Endothelial cell (in vitro differentiated cells): Measurements from ENCODE around the gene CCN2. TPM values are rescaled to one million over a fixed set of nuclear protein-coding genes. Genes with fewer than 3 reads are reported as not detected.

Experiments used
- DNase-seq: peaks from one replicate; pipeline ENCODE4 v3.0.0; 2021; ENCODE audit warnings: low spot score
- H3K27ac Mint-ChIP-seq: one replicate; pipeline ENCODE4 v1.8.0; 2021; ENCODE audit warnings: mixed read lengths, inconsistent platforms; ENCODE audit not compliant: unreplicated experiment
- H3K27me3 Mint-ChIP-seq: one replicate; pipeline ENCODE4 v1.8.0; 2021; ENCODE audit warnings: mild to moderate bottlenecking, moderate library complexity, mixed read lengths, inconsistent platforms; ENCODE audit not compliant: unreplicated experiment
- H3K36me3 Mint-ChIP-seq: one replicate; pipeline ENCODE4 v1.8.0; 2021; ENCODE audit warnings: mild to moderate bottlenecking, low read depth, mixed read lengths, inconsistent platforms; ENCODE audit not compliant: unreplicated experiment
- H3K4me1 Mint-ChIP-seq: one replicate; pipeline ENCODE4 v1.8.0; 2021; ENCODE audit warnings: mild to moderate bottlenecking, mixed read lengths, inconsistent platforms; ENCODE audit not compliant: unreplicated experiment
- H3K4me3 Mint-ChIP-seq: one replicate; pipeline ENCODE4 v1.8.0; 2021; ENCODE audit warnings: mild to moderate bottlenecking, mixed read lengths, inconsistent platforms; ENCODE audit not compliant: unreplicated experiment
- H3K9me3 Mint-ChIP-seq: one replicate; pipeline ENCODE4 v1.8.0; 2021; ENCODE audit warnings: mixed read lengths, inconsistent platforms; ENCODE audit not compliant: unreplicated experiment
- total RNA-seq: library from RNA; stranded (reverse); fragmentation: NEBNext Ultra II Directional; extraction: Animal tissue kit (Norgen Biotek cat#: 25700); gene quantifications from one replicate; pipeline ENCODE4 v1.2.1, GENCODE V29; 2021; ENCODE audit not compliant: unreplicated experiment
- TF ChIP-seq, protein P1 (sequence below): fragments of 200-600 bp; sonication (generic); IDR thresholded peaks from one replicate; pipeline ENCODE4 v1.5.0; 2021; ENCODE audit warnings: antibody characterized with exemption; ENCODE audit not compliant: unreplicated experiment

CCN2 gene
- total RNA-seq, 1 donor from 2014 or later, result 12.0 TPM

DNA sequence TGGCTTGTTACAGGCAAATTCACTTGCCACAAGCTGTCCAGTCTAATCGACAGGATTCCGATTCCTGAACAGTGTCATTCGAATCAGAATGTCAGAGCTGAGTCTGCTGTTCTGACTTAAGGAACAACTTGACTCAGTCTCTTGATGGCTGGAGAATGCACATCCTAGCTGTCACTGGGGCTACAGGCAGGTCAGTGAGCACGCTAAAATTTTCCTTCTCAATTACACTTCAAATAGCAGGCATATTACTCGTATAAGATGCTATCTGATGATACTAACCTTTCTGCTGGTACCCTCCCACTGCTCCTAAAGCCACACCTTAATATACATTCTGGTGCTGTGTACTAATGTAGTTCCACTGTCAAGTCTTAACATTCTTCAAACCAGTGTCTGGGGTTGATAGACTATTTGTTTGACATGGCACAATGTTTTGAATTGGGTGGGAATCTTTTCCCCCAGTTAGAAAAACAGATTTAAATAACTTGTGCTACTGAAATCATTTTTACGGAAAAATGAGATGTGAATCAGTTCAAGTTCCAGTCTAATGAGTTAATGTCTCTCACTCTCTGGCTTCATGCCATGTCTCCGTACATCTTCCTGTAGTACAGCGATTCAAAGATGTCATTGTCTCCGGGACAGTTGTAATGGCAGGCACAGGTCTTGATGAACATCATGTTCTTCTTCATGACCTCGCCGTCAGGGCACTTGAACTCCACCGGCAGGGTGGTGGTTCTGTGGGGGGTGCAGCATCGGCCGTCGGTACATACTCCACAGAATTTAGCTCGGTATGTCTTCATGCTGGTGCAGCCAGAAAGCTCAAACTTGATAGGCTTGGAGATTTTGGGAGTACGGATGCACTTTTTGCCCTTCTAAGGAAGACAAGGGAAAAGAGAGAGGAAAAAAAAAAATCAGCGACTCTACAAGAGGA lies 2.2 kb downstream of the CCN2 start:
- Mint-ChIP-seq H3K27ac (no peak overlapping the region), H3K9me3 (no peaks in the 10 kb centered on the region), H3K4me3 (peak overlapping the region; percentile 90), H3K27me3 (peaks cover 16% of the 10 kb centered on the region), H3K36me3 (peaks cover 6% of the 10 kb centered on the region), H3K4me1 (peaks cover 23% of the 10 kb centered on the region)
- no peak for DNase-seq
- TF ChIP-seq, protein P1, sequence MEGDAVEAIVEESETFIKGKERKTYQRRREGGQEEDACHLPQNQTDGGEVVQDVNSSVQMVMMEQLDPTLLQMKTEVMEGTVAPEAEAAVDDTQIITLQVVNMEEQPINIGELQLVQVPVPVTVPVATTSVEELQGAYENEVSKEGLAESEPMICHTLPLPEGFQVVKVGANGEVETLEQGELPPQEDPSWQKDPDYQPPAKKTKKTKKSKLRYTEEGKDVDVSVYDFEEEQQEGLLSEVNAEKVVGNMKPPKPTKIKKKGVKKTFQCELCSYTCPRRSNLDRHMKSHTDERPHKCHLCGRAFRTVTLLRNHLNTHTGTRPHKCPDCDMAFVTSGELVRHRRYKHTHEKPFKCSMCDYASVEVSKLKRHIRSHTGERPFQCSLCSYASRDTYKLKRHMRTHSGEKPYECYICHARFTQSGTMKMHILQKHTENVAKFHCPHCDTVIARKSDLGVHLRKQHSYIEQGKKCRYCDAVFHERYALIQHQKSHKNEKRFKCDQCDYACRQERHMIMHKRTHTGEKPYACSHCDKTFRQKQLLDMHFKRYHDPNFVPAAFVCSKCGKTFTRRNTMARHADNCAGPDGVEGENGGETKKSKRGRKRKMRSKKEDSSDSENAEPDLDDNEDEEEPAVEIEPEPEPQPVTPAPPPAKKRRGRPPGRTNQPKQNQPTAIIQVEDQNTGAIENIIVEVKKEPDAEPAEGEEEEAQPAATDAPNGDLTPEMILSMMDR, result no peak

DNA sequence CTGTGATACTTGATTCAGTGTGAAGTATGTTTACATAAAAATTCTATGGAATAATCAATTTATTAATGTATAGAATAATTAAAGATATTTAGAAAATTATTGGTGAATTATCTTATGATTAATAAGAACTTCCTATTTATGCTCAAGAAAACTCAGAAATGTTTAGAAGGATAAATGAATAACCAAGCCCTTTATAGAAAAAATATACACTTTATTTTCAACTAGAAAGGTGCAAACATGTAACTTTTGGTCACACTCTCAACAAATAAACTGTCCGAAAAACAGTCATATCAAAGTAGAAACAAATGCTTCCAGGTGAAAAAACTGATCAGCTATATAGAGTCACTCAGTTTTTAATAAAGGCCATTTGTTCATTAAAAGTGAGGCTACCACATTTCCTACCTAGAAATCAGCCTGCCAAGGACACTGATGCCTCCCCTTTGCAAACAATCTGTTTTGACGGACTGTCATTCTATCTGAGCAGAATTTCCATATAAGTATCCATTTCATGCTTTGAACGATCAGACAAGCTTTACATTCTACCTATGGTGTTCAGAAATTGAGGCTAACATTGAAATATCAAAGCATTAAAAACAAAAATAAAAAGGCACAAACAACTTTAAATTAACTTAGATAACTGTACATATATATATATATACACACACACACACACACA lies 3.0 kb downstream of the CCN2 start:
- no peak overlapping the region for H3K4me3 Mint-ChIP-seq
- no peaks in the 10 kb centered on the region for H3K9me3 Mint-ChIP-seq
- peaks cover 21% of the 10 kb centered on the region for H3K4me1 Mint-ChIP-seq

DNA sequence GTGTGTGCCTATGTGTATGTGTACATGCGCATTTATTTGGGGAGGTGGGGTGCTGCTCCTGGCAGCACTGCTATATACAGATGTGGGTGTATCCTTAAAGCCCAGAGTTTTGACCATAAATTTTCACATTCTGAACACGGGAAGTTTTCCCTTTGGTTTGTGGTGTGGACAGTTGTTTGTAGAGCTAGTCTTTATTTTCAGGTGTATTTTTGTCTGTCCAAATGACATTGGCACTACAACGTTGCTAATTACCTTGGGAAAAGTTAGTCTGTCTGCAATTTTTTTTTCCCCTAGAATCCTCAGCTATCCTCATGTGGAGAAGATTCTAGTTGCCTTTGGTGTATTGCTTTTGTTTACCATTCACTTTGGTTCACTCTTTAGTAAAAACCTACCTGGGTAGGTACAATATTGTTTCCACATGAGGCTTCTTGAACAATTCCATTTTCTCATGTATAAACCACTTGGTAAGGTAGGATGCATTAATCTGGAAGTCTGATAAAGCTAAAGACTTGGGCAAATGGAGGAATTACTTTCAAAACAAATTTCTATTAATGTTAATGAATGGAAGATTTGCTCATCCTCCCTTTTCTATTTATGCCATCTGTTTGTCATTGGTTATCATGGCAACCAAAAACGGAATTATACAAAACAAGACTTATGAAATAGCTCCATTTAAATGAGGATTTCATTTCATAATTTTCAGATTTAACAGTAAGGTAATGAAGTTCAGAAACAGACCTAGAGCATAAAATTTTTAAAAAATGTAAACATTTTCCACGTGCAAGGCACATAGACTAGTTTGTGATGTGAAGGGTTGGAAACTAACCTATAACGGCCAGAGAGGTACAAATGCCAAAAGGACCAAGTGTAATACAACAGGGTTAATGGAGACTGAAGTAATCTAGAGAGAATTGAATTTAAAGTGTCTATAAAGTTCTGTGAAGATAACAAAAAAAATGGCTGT lies 3.9 kb downstream of the CCN2 start:
- peaks cover 6% of the 10 kb centered on the region for H3K36me3 Mint-ChIP-seq
- peaks cover 16% of the 10 kb centered on the region for H3K27me3 Mint-ChIP-seq
- TF ChIP-seq, protein P1, result no peak
- H3K4me3 Mint-ChIP-seq, result no peak overlapping the region
- no peak for DNase-seq
- H3K4me1 Mint-ChIP-seq, result peaks cover 21% of the 10 kb centered on the region
- no peaks in the 10 kb centered on the region for H3K9me3 Mint-ChIP-seq
- no peak overlapping the region for H3K27ac Mint-ChIP-seq

More for the DNA sequence above, 3.0 kb downstream of the CCN2 start:
- Mint-ChIP-seq H3K27ac (no peak overlapping the region), H3K27me3 (peaks cover 16% of the 10 kb centered on the region), H3K36me3 (peaks cover 6% of the 10 kb centered on the region)
- TF ChIP-seq, protein P1, result no peak
- no peak for DNase-seq

DNA sequence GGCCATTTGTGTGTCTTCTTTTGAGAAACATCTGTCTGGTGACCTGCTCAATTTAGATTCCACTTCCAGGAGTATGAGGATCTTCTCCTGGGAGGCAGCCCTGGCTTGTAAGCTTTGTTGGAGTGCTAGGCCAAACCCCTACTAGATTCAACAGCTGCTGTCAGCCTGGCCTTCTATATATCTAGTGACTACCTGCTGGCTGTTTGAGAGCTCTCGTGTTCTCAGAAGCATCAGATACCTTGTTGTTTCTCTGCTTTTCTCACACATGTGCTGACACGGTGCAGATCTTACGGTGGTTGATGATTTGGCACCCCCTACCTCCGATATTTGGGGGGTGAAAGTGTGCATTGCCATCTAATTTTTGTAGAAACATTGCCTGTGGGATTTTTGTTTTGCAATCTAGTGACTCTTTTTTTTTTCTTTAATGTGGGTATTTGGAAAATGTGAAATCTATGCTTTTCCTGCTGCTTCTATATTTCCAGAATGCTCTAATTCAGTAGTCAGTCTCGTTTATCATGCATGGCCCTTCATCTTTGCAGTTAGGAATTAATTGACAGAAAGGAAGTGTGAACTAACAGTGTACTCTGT lies 4.7 kb downstream of the CCN2 start:
- DNase-seq, result no peak
- Mint-ChIP-seq H3K4me3 (no peak overlapping the region), H3K27me3 (peaks cover 14% of the 10 kb centered on the region), H3K4me1 (peaks cover 16% of the 10 kb centered on the region), H3K36me3 (peaks cover 6% of the 10 kb centered on the region), H3K9me3 (no peaks in the 10 kb centered on the region), H3K27ac (no peak overlapping the region)
- TF ChIP-seq, protein P1, result no peak
